Measurements from ENCODE around the gene CAPZA1.
"Not testable (repeated sequence)": the region's sequence is repeated elsewhere in the genome, so short reads cannot be mapped to it uniquely, and the experiment has no call there.

CAPZA1 gene

GRCh38 chr1:112628516-112628915 is 8.9 kb downstream of the CAPZA1 start:
- no peak for DNase-seq

GRCh38 chr1:112629256-112629655 is 9.6 kb downstream of the CAPZA1 start:
- DNase-seq = no peak

- DNase-seq = no peak
Measured at GRCh38 chr1:112633628-112634027, 14.0 kb downstream of the CAPZA1 start.

- DNase-seq = no peak
Measured at GRCh38 chr1:112634367-112634766, 14.7 kb downstream of the CAPZA1 start.

- no peak for DNase-seq
Measured at GRCh38 chr1:112636056-112636455, 16.4 kb downstream of the CAPZA1 start.

- no peak for DNase-seq
Measured at GRCh38 chr1:112636597-112637253, 17.1 kb downstream of the CAPZA1 start.

GRCh38 chr1:112637254-112638109 is 17.9 kb downstream of the CAPZA1 start:
- no peak for DNase-seq

GRCh38 chr1:112638110-112638428 is 18.4 kb downstream of the CAPZA1 start:
- no peak for DNase-seq

GRCh38 chr1:112640437-112640836 is 20.8 kb downstream of the CAPZA1 start:
- not testable (repeated sequence) for DNase-seq

GRCh38 chr1:112643080-112643479 is 23.4 kb downstream of the CAPZA1 start:
- no peak for DNase-seq

GRCh38 chr1:112646225-112646624 is 26.6 kb downstream of the CAPZA1 start:
- DNase-seq = no peak

GRCh38 chr1:112651205-112651604 is 31.6 kb downstream of the CAPZA1 start:
- no peak for DNase-seq

GRCh38 chr1:112665857-112666256 is 46.2 kb downstream of the CAPZA1 start:
- DNase-seq = no peak

GRCh38 chr1:112666946-112667345 is 47.3 kb downstream of the CAPZA1 start:
- no peak for DNase-seq

GRCh38 chr1:112672009-112672408 is 52.4 kb downstream of the CAPZA1 start:
- DNase-seq = no peak

- no peak for DNase-seq
Measured at GRCh38 chr1:112672842-112673241, 53.2 kb downstream of the CAPZA1 start.

GRCh38 chr1:112673592-112674439 is 54.2 kb downstream of the CAPZA1 start:
- peak; percentile 38 for DNase-seq

GRCh38 chr1:112674440-112674985 is 54.9 kb downstream of the CAPZA1 start, which contains the start of gene MOV10:
MOV10 (plus strand) TSS chr1:112674659; CDS start chr1:112674913, 254 bp downstream.
- DNase-seq = peak; percentile 66

- DNase-seq = peak; percentile 32
Measured at GRCh38 chr1:112674986-112675727, 55.5 kb downstream of the CAPZA1 start.

- DNase-seq = no peak
Measured at GRCh38 chr1:112675728-112676381, 56.2 kb downstream of the CAPZA1 start.

- DNase-seq = no peak
Measured at GRCh38 chr1:112676543-112676942, 56.9 kb downstream of the CAPZA1 start.

GRCh38 chr1:112677501-112677900 is 57.9 kb downstream of the CAPZA1 start:
- DNase-seq = no peak

Data from CD4-positive, alpha-beta T cell treated with Interleukin-12 subunit alpha and Interleukin-12 subunit beta, for 1 hour (primary cell).